Mesenteric fat pad (tissue), 1 donor: ENCODE data around the gene FBLN7. TPM values are rescaled to one million over a fixed set of nuclear protein-coding genes. Genes with fewer than 3 reads are reported as not detected.

Experiments used
- DNase-seq: peaks from one replicate; pipeline ENCODE4 v3.0.0-alpha.2; 2020; ENCODE audit warnings: low spot score
- total RNA-seq: library from RNA; stranded (reverse); fragmentation: NEBNext Ultra II Directional; extraction: Animal tissue kit (Norgen Biotek cat#: 25700); gene quantifications from one replicate; pipeline ENCODE4 v1.2.1, GENCODE V29; 2021
- donor health status: DM: yes; HTN: yes; CAD: no.

The FBLN7 gene
- total RNA-seq, 1 donor from 2014 or later = 5.3 TPM

GRCh38 chr2:112156152-112156986 lies 18.2 kb downstream of the FBLN7 start:
- DNase-seq = peak; percentile 68

GRCh38 chr2:112157472-112157871 lies 19.3 kb downstream of the FBLN7 start:
- no peak for DNase-seq

GRCh38 chr2:112159454-112159921 lies 21.3 kb downstream of the FBLN7 start:
- peak; percentile 83 for DNase-seq

DNA sequence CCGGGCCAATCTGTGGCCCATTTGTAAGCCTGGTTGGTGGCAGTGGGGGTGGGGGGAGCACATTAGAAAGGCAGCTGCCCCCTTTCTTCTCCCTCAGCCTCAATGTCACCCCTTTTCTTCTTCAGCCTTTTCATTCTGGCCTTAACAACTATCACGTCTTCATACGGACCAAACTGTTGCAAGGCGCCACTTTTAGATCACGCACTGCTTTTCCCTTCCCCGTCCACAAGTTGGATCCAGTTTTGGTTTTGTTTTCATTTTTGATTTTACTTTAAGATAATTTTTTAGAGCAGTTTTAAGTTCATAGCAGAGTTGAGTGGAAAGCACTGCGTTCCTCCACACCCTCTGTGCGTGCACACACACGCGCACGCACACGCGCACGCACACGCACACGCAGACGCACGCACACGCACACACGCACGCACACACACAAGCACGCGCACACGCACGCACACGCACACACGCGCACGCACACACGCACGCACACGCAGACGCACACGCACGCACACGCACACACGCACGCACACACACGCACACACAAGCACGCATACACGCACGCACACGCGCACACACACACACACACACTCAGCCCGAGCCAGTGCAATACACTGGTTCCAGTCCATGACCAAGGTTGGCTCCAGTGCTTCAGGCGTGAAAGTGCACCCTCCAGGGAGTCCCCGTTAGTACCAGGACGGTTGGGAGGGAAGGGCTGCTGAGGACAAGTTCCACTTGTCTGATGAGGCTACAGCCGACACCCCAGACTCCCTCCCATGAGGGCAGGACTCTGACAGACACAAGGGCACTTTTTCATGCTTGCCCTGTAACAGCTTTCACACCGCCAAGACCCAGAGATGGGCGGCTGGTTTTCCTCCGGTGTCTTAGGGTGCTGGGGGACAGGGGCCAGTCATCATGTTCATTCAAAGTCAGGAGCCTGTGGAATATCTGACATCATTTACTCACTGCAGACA lies 22.4 kb downstream of the FBLN7 start:
- peak; percentile 82 for DNase-seq

DNA sequence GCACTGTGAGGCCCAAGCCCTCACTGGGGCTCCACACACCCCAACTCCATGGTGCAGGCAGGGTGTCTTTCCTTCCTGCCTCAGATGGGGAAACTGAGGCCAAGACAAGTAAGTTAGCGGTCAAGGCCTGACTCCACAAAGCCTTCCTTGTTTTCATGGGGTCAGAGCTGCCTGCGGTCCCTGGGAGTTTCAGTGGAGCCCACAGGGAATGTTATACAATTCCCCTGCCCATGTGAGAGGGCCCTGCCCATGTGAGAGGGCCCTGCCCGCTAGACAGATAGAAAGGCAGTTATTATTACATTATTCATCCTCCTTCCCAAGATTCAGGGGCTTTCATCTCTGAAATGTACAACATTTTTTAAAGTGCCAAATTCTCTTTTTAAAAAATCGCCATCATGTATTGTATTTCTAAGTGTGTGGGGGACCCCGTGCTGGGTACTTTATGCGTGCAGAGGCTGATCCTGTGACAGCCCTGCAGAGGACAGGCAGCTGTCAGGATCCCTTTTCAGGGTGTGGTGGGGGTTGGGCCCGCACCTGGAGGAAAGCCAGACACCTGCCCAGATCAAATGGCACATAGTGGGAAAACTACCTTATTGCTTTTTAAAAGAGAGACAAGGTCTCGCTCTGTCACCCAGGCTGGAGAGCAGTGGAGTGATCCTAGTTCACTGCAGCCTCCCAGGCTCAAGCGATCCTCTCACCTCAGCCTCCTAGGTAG lies 23.4 kb downstream of the FBLN7 start:
- peak; percentile 62 for DNase-seq

- DNase-seq = peak; percentile 39
These were observed 24.2 kb downstream of the FBLN7 start for GRCh38 chr2:112162341-112162740.

GRCh38 chr2:112162956-112163355 lies 24.8 kb downstream of the FBLN7 start:
- DNase-seq = peak; percentile 73

- DNase-seq = peak; percentile 57
These were observed 25.4 kb downstream of the FBLN7 start for GRCh38 chr2:112163541-112163981.

- DNase-seq = peak; percentile 68
These were observed 26.7 kb downstream of the FBLN7 start for GRCh38 chr2:112164876-112165275.

- DNase-seq = peak; percentile 24
These were observed 27.1 kb downstream of the FBLN7 start for GRCh38 chr2:112165296-112165695.

DNA sequence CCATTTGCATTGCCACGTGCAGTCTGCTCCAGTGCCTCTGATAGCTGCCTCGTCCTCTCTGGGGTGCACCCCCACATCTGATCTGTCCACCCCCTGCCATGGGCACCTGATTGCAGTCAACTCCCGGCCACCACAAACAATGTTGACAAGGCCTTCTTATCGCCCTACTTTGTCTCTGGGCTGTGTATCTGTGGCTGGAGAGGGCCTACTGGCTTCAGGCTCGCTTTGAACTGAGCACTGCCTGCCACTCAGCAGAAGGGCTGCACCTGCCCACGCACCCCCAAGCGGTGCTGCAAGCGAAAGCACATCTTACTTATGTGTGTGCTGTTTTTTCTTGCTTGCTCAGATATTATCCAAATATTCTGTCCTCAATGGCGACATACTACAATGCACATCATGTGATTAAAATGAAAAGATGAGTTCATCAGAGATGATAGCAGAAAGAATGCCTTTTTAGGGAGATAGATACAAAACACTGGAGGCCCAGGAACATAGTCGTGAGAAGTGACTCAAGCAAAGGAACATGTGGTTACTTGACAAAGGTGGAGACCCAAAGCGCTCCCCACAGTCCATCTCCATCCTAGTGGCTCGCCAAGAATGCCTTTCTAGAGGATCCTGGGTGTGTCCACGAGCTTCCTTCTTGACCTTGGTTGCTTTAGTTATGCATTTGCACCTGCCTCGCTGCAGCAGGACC lies 28.8 kb downstream of the FBLN7 start:
- peak; percentile 37 for DNase-seq

DNA sequence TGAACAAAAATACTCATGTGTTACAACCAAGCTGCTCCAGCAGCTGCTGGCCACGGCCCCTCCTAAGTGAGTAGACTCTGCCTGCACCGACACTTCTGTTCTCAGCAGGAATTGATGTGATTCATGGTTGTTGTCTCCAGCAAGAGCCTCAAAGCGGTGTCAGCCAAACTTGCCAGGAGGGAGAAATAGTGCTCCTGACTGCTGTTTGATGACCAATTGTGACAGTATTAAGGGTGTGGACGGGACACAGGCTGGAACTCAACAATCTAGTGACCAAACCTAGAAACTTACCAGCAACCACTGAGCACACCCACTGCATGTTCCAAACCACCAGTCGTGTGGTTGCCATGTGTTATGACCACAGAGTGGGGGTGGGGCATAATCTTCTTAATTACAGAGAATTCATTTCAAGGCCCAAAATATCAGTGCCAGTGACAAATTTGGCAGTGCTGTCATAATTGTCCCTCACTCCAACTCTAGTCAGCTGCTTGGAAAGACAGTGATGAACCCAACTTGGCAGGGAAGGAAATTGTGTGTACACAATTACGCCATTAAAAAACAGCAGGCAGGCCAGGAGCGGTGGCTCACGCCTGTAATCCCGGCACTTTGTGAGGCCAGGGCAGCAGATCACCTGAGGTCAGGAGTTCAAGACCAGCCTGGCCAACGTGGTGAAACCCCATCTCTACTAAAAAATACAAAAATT lies 30.4 kb downstream of the FBLN7 start:
- DNase-seq = no peak

- DNase-seq = no peak
These were observed 32.3 kb downstream of the FBLN7 start for GRCh38 chr2:112170495-112170894.

DNA sequence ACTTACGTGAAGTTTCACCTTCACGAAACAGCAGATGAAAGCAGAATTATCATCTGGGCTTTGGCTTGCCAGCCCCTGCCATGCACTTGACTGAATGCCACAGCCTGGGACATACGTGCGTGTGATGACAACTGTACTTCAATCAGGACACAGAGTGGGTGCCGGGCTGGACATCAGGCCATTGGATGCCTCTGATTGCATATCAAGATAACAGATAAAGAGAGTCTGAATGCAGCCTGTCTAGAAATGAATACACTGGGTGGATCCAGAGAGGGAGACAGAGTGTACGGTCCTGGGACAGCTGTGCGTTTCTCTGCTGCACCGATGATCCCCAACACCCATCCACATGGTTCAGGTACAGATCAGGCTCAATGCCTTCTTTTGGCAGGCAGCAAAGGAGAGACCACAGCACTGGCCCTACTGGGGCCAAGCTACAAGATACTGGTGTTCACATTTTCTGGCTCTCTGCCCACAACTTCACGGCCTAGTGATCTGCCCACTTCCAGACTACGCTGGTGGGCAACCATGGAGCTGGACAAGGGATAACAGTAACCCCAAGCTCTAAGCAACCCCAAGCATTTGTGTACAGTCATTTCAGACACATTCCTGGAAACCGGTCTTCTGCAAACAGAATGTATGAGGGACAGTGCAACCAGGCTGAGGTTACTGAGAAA lies 35.6 kb downstream of the FBLN7 start:
- DNase-seq = no peak

GRCh38 chr2:112174383-112174782 lies 36.2 kb downstream of the FBLN7 start:
- no peak for DNase-seq

- no peak for DNase-seq
These were observed 37.1 kb downstream of the FBLN7 start for GRCh38 chr2:112175333-112175732.

DNA sequence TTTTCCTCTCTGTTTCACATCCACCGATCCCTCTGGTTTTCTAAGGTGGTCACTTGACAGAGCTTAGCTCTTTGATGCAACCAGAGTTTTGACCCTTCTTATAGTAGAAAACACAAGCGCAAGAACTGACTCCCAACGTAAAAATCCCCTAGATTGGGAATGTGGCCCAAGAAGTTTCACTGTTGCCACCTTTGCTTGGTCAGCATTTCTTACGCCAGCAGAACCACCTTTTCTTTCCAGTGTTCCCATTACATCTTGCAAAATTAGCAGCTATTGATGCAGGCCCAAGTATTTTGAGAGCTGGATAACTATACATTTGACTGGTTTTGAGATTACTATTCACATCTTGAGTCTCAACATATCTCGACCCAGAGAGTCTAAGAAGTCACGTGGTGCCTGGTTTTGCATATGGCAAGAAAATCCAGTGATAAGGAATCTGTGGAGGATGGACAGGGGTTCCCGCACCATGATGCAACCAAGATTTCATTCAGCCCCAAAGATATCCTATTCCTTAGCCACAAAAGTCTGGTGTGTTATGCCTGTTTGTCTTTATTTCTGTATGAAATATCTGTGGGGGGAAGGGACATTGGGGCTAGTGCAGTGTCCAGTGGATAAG lies 37.9 kb downstream of the FBLN7 start:
- DNase-seq = no peak

DNA sequence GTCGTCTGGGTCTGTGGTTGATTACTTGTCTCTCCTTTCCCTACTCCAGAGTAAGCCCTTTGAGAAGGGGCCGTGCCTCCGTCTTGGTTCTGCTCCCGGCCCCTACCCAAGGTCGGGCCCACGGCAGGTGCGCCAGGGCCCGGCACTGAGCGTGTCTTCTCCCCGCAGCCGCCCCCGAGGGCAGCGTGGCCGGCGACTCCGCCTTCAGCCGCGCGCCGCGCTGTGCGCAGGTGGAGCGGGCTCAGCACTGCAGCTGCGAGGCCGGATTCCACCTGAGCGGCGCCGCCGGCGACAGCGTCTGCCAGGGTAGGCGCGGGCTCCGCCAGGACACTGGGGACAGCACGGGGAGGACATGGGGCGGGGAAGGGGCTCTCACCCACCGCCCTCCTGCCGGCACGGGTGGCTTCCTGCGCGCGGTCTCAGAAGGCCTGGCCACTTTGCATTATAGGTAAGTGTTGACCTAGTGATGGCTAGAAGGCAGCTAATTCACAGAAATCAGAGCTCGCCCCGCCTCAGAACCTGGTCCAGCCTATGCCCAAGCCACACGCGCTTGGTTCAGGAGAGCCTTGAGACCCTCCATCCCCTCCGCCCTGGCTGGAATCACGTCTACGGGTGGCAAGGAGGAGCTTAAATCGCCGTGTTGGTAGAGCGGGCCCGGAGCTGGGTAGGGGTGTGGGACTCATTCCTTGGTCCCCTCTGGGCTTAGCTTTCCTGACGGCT lies 43.5 kb downstream of the FBLN7 start:
- DNase-seq = no peak
